Measurements from ENCODE around the gene MRAP.

DNA sequence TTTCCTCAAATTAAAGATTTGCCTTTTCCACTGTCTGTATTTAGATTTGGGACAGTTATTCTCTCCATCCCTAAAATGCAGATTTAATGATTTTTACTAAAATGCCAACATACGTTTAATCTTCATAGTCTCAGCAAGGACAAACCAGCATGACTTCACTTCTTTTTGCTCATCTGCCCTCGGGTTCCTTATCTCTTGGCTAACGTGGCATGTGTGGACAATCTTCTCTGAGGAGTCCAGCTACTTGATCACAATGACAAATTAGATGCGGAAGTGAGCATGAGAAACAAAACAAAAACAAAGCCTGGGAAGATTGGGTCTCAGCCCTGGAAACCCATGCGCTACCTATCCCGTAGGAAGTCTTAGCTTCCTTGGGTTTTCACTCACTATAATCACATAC lies 1.0 kb downstream of the MRAP start:
- TF ChIP-seq, protein P1, sequence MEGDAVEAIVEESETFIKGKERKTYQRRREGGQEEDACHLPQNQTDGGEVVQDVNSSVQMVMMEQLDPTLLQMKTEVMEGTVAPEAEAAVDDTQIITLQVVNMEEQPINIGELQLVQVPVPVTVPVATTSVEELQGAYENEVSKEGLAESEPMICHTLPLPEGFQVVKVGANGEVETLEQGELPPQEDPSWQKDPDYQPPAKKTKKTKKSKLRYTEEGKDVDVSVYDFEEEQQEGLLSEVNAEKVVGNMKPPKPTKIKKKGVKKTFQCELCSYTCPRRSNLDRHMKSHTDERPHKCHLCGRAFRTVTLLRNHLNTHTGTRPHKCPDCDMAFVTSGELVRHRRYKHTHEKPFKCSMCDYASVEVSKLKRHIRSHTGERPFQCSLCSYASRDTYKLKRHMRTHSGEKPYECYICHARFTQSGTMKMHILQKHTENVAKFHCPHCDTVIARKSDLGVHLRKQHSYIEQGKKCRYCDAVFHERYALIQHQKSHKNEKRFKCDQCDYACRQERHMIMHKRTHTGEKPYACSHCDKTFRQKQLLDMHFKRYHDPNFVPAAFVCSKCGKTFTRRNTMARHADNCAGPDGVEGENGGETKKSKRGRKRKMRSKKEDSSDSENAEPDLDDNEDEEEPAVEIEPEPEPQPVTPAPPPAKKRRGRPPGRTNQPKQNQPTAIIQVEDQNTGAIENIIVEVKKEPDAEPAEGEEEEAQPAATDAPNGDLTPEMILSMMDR (IDR thresholded peaks at IDR 0.05) = no peak
- TF ChIP-seq POLR2A (IDR thresholded peaks at IDR 0.05; ENCODE audit: low read depth) = no peak
- no peak for TF ChIP-seq EP300 (IDR thresholded peaks at IDR 0.05)
- no peak for TF ChIP-seq POLR2AphosphoS5 (IDR thresholded peaks at IDR 0.05)
